Keratinocyte (primary cell): Measurements from ENCODE around the gene S100A6. TPM values are rescaled to one million over a fixed set of nuclear protein-coding genes. Genes with fewer than 3 reads are reported as not detected.

Source experiments
- DNase-seq: peaks from one replicate; pipeline ENCODE4 v3.0.0-alpha.2; 2011; ENCODE audit warnings: low read depth, missing footprints, low spot score
- FAIRE-seq: peaks from 2 replicates; lab custom pipeline; 2011; peaks lifted over from hg19 to GRCh38; lab: Jason Lieb, UNC
- H2AFZ ChIP-seq: 2 replicates; pipeline ENCODE4 v1.6.0; 2012; ENCODE audit warnings: low read length, control low read depth, inconsistent platforms; ENCODE audit not compliant: control insufficient read depth
- H3K27ac ChIP-seq: 2 replicates; pipeline ENCODE4 v1.5.1; 2011; ENCODE audit warnings: low read length; ENCODE audit not compliant: control insufficient read depth, insufficient read depth
- H3K27me3 ChIP-seq: 3 replicates; pipeline ENCODE4 v1.6.0; 2011; ENCODE audit warnings: low read length; ENCODE audit not compliant: control insufficient read depth, insufficient read depth; ENCODE audit errors: extremely low read depth
- H3K36me3 ChIP-seq, 2 experiments: 2 replicates in 1 of 2; 3 replicates in 1 of 2; pipeline ENCODE4 v1.5.1; 2011; ENCODE audit warnings: low read length in 2 of 2, mild to moderate bottlenecking in 1 of 2; ENCODE audit not compliant: control insufficient read depth in 2 of 2, insufficient read depth in 2 of 2; ENCODE audit errors: extremely low read depth in 1 of 2
- H3K4me1 ChIP-seq: 3 replicates; pipeline ENCODE4 v1.5.1; 2011; ENCODE audit warnings: low read length; ENCODE audit not compliant: control insufficient read depth, insufficient read depth; ENCODE audit errors: extremely low read depth
- H3K4me2 ChIP-seq: 3 replicates; pipeline ENCODE4 v1.6.0; 2011; ENCODE audit warnings: low read depth, low read length; ENCODE audit not compliant: control insufficient read depth, insufficient read depth; ENCODE audit errors: extremely low read depth
- H3K4me3 ChIP-seq, 3 experiments: fragments of 200-600 bp in 1 of 3; sonication (generic) in 1 of 3; 2 replicates in 2 of 3; 3 replicates in 1 of 3; pipeline ENCODE4 v1.5.1; 2011 to 2016; ENCODE audit warnings: low read length in 3 of 3, mild to moderate bottlenecking in 3 of 3, control low read depth in 2 of 3, inconsistent platforms in 1 of 3, low read depth in 1 of 3, mixed read lengths in 1 of 3, mixed run types in 1 of 3, moderate library complexity in 1 of 3; ENCODE audit not compliant: control insufficient read depth in 2 of 3, insufficient read depth in 2 of 3; ENCODE audit errors: extremely low read depth in 1 of 3
- H3K79me2 ChIP-seq: 2 replicates; pipeline ENCODE4 v1.6.0; 2012; ENCODE audit warnings: low read length; ENCODE audit not compliant: control insufficient read depth, insufficient read depth
- H3K9ac ChIP-seq: 3 replicates; pipeline ENCODE4 v1.6.0; 2011; ENCODE audit warnings: low read length; ENCODE audit not compliant: control insufficient read depth, insufficient read depth; ENCODE audit errors: extremely low read depth
- H3K9me1 ChIP-seq: 3 replicates; pipeline ENCODE4 v1.6.0; 2011; ENCODE audit warnings: low read length; ENCODE audit not compliant: control insufficient read depth, insufficient read depth; ENCODE audit errors: extremely low read depth
- H3K9me3 ChIP-seq: 2 replicates; pipeline ENCODE4 v1.5.1; 2012; ENCODE audit warnings: low read depth, low read length; ENCODE audit not compliant: control insufficient read depth
- H4K20me1 ChIP-seq: 3 replicates; pipeline ENCODE4 v1.6.0; 2011; ENCODE audit warnings: low read length; ENCODE audit not compliant: control insufficient read depth, insufficient read depth; ENCODE audit errors: extremely low read depth
- CTCF ChIP-seq, 3 experiments: IDR thresholded peaks in 1 of 3; conservative IDR thresholded peaks in 1 of 3; optimal IDR thresholded peaks in 1 of 3; 2 replicates in 2 of 3; 3 replicates in 1 of 3; pipeline versions ENCODE3 to v1.5.1; 2011; ENCODE audit warnings: low read length in 3 of 3, mild to moderate bottlenecking in 3 of 3, moderate library complexity in 2 of 3, control low read depth in 1 of 3, inconsistent platforms in 1 of 3; ENCODE audit not compliant: insufficient read depth in 2 of 3; ENCODE audit errors: extremely low read depth in 1 of 3
- EZH2 ChIP-seq: IDR thresholded peaks from one replicate; pipeline ENCODE4 v1.6.1; 2012; ENCODE audit warnings: inconsistent platforms, mild to moderate bottlenecking, low read length, moderate library complexity
- dilution Hi-C: fragments of 300-500 bp; cut with MboI; formaldehyde crosslinking; loops from one replicate; pipeline ENCODE4 v1.7.0; 2020; ENCODE audit warnings: low sequenced_read_pairs; ENCODE audit not compliant: extremely low pct_ligation_motif_present
- polyA plus RNA-seq, 5 experiments: library from polyadenylated mRNA; depleted of rRNA in 3 of 5; stranded (reverse) in 3 of 5; stranded (forward) in 1 of 5; unstranded in 1 of 5; fragments of >200 nt; gene quantifications; 1 replicate in 1 of 5; 2 replicates in 3 of 5; 3 replicates in 1 of 5; pipeline versions ENCODE4 v1.2.1 to v1.2.3, GENCODE V29; 2011 to 2012; ENCODE audit warnings: missing spikeins in 2 of 5, low read depth in 1 of 5, low replicate concordance in 1 of 5

Gene S100A6
- polyA plus RNA-seq, 1 donor (not counting 4 experiments of a cell fraction or from before 2014, with no cell fraction given) = 2,598 TPM

- H3K27ac ChIP-seq = peak overlapping the region; percentile 95
- DNase-seq (peak; percentile 79), FAIRE-seq (peak; percentile 99)
- peaks cover 36% of the 10 kb centered on the region for H3K4me1 ChIP-seq
- H3K9ac ChIP-seq = peak overlapping the region; percentile 79
- H3K4me3 ChIP-seq = peak overlapping the region in 2 of 3 experiments; percentile 12 to 32
- H3K36me3 ChIP-seq = no peaks in the 10 kb centered on the region
- H3K4me2 ChIP-seq = peak overlapping the region; percentile 86
- H3K27me3 ChIP-seq = no peaks in the 10 kb centered on the region
- H2AFZ ChIP-seq = no peak overlapping the region
- dilution Hi-C loops = no loop called here
- no peaks in the 10 kb centered on the region for H3K9me3 ChIP-seq
- H4K20me1 ChIP-seq = no peaks in the 10 kb centered on the region
- TF ChIP-seq EZH2 = no peak
- TF ChIP-seq CTCF (optimal IDR thresholded peaks at IDR 0.05 in 1 of 3, IDR thresholded peaks at IDR 0.05 in 1 of 3, conservative IDR thresholded peaks at IDR 0.05 in 1 of 3; ENCODE audit: extremely low read depth in 1 of 3, insufficient read depth in 2 of 3, low read length in 3 of 3) = no peak
- H3K79me2 ChIP-seq = no peaks in the 10 kb centered on the region
- H3K9me1 ChIP-seq = peaks cover 2% of the 10 kb centered on the region
These were observed 8.6 kb downstream of the S100A6 start for GRCh38 chr1:153527023-153527682.

GRCh38 chr1:153526132-153526543 lies 9.7 kb downstream of the S100A6 start:
- H2AFZ ChIP-seq = no peak overlapping the region
- FAIRE-seq = no peak
- peaks cover 33% of the 10 kb centered on the region for H3K4me1 ChIP-seq
- H3K27me3 ChIP-seq = no peaks in the 10 kb centered on the region
- no peaks in the 10 kb centered on the region for H4K20me1 ChIP-seq
- peak overlapping the region; percentile 86 for H3K4me2 ChIP-seq
- H3K4me3 ChIP-seq = peak overlapping the region in 1 of 3 experiments; percentile 40
- no peaks in the 10 kb centered on the region for H3K79me2 ChIP-seq
- H3K9me3 ChIP-seq = no peaks in the 10 kb centered on the region
- no peaks in the 10 kb centered on the region for H3K36me3 ChIP-seq
- dilution Hi-C loops = no loop called here
- H3K9ac ChIP-seq = peak overlapping the region; percentile 79
- DNase-seq = peak; percentile 69
- H3K27ac ChIP-seq = peak overlapping the region; percentile 95
- H3K9me1 ChIP-seq = peaks cover 2% of the 10 kb centered on the region
- TF ChIP-seq EZH2 = no peak
- TF ChIP-seq CTCF (optimal IDR thresholded peaks at IDR 0.05 in 1 of 3, IDR thresholded peaks at IDR 0.05 in 1 of 3, conservative IDR thresholded peaks at IDR 0.05 in 1 of 3; ENCODE audit: extremely low read depth in 1 of 3, insufficient read depth in 2 of 3, low read length in 3 of 3) = no peak
